NCI-H2171 treated with DMSO at 0.1 percent for 48 hours (cell line): ENCODE measurements around the gene NTN1.
"Not testable (repeated sequence)": the region's sequence is repeated elsewhere in the genome, so short reads cannot be mapped to it uniquely, and the experiment has no call there.

Experiments
- DNase-seq: peaks from one replicate; lab custom pipeline; 2025; lab: John Stamatoyannopoulos, UW

NTN1 gene

DNA sequence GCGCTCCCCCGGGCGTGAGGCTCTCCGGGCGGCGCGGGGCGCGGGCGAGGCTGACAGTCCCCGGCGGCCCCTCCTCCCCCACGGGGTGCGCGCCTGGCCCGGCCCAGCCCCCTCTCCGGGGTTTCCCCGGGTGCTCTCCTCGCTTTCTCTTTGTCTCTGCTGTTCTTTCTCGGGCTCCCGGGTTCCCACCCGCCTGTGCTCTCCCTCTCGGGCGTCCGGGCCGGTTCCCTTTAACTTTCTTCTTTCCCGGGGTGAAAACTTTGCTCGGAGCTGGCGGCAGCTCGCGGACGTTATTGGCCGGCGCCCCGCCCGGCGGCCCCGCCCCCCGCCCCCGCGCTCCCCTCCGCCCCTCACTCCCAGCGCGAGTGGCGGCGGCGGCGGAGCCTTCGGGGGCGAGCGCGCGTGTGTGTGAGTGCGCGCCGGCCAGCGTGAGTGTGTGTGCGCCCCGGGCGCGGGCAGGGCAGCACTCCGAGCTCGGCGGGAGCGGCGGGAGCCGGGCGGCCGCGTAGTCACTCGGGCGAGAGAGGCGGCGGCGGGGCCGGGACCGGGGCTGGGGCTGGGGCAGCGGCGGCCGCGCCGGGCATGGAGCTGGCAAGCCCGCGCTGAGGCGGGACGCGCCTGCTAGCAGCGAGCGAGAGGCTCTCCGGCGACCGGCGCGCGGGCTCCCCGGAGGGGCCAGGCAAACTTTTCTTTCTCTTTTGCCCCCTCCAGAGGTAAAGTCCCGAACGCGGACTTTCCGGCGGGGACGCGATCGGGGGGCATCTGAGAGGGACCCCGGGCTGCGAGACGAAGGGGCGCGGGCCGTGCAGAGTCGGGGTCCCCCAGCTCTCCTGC is at the start of gene NTN1:
Gene NTN1 (plus strand): TSS at position 353 of the 834 bp plus-strand sequence. CDS start 864 bp downstream, outside the sequence.
- no peak for DNase-seq

DNA sequence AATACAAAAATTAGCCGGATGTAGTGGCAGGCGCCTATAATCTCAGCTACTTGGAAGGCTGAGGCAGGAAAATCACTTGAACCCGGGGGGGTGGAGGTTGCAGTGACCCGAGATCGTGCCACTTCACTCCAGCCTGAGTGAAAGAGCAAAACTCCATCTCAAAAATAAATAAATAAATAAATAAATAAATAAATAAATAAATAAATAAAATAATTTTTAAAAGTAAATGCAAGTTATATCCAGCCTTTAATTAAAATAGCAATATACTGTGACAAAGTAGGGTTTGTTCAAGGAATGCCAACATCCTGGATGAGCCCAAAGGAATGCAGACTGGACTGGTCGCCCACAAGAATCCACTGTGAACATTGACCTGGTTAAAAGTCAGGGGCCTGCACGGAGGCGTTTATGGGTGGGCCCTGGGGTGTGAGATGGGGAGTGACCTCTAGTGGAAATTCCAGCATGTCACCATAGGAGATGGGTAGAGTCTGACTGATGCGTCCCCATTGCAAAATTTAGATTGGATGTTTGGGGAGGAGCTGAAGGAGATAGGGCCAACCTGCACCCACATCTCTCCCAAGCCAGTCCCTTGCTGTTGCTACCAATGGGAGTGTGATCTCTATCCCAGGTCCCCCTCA is 46.1 kb upstream of the NTN1 start:
- DNase-seq = no peak

DNA sequence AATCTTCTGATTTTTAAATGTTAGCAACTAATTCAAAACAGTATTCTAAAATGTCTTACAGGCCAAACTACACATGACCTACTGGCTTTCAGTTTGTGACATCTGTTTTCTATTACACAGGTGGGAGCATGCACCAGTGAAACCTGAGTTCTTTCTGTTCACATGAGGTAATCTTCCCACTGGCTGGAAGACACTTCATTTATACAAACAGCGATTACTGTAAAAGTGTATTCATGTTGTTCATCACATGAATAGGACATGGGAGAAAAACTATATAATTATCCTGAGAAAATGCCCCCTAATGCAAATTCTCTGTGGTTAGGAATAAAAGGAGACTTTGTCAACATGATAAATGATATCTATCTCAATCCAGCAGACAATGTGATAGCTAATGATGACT is 44.7 kb upstream of the NTN1 start:
- no peak for DNase-seq

DNA sequence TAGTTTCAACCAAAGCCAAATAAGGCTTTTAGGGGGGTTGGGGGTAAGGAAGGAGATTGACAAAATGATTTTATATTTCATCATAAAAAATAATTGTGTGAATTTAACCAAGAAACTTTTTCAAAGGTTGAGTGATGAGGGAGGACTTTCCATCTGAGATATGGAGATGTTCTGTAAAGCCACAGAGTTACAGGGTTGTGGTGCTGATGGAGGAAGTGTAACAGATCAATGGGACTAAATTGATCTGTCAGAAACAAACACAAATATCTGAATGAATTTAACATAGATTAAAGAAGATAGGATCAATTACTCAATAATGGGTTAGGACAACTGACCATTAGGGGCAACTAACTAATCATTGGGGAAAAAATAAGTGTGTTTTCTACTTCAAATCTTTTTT is 41.6 kb upstream of the NTN1 start:
- no peak for DNase-seq

DNA sequence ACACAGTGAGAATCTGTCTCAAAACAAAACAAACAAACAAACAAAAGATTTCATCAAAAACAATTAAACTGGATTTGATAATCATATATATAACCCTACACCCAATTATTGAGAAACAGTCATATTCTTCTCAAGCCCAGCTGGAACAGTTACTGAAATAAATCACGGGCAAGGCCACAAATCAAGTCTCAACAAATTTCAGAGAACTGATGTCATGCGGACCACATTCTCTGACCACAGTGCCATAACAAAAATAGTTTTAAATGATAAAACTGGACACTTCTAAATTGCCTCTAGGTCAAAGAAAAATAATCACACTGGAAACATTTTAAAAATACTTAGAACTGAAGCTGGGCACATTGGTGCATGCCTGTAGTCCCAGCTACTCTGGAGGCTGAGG is 39.9 kb upstream of the NTN1 start:
- no peak for DNase-seq

DNA sequence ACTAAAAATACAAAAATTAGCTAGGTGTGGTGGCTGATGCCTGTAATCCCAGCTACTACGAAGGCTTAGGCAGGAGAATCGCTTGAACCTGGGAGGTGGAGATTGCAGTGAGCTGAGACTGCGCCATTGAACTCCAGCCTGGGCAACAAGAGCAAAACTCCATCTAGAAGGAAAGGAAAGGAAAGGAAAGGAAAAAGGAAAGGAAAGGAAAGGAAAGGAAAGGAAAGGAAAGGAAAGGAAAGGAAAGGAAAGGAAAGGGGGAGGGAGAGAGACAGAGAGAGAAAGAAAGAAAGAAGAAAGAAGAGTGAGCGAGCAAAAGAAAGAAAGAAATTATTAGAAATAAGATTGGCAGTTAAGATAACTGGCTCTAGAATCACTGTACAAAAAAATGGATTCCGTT is 37.1 kb upstream of the NTN1 start:
- DNase-seq = not testable (repeated sequence)

DNA sequence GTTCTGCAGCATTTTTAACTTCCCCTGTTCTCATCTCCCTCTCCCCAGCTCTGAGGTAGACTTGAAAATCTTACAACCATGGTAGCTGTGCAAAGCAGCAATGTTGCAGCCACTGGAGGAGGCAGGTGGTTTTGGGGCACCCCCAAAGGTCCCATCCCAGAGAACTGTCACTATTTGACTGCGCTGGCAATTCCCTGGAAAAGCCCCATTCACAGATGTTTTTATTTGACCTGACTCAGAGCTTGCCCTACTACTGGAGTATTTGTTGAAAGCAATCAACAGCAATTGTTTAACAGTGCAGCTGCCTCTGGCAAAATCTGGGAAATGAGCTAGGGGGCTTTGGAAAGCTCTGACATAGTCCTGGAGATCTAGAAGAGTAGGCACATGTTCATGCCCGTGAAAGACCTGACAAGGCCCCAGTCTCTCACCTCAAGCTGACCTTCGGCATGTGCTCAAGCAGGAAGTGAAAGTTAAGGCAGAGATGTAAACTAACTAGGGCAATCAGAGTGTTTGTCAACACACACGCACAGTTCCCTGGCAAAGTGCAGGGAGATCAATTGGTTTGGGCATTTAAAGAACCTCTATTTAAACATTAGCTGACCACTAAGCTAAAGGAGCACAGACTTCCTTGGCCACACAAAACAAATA is 36.1 kb upstream of the NTN1 start:
- no peak for DNase-seq

DNA sequence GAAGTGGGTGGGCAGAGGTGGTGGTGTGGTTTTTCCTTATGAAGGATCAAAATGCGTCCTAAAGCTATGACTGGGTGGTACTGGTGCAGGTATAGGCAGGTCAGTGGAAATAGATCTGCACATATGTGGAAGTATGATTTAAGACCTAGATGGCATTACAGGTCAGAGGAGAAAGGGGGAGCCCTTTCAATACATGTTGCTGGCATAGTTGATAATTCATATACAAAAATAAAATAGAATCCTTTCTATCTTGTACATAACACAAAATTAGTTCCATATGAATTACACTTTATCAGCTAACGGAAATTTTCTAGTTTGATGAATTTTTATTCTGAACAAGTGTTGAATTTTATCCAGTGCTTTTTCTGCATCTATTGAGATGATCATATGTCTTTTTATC is 35.0 kb upstream of the NTN1 start:
- no peak for DNase-seq

DNA sequence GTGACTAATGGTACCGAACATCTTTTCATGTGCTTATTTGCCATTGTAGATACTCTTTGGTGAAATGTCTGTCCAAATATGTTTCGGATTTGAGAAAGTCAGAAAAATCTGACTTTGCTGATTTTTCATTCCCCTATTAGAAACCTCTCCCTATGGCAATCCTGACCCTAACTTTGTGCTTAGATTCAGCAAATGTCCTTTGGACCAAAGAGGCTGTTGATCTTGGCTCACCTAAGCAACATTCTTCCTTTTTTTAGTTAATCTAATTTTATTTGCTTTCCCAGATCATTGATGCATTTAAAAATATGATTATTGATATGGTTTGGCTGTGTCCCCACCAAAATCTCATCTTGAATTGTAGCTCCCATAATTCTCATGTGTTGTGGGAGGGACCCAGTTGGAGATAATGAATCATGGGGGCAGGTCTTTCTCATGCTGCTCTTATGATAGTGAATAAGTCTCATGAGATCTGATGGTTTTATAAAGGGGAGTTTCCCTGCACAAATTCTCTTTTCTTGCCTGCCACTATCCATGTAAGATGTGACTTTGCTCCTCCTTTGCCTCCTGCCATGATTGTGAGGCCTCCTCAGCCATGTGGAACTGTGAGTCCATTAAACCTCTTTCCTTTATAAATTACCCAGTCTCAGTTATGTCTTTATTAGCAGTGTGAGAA is 32.9 kb upstream of the NTN1 start:
- not testable (repeated sequence) for DNase-seq

DNA sequence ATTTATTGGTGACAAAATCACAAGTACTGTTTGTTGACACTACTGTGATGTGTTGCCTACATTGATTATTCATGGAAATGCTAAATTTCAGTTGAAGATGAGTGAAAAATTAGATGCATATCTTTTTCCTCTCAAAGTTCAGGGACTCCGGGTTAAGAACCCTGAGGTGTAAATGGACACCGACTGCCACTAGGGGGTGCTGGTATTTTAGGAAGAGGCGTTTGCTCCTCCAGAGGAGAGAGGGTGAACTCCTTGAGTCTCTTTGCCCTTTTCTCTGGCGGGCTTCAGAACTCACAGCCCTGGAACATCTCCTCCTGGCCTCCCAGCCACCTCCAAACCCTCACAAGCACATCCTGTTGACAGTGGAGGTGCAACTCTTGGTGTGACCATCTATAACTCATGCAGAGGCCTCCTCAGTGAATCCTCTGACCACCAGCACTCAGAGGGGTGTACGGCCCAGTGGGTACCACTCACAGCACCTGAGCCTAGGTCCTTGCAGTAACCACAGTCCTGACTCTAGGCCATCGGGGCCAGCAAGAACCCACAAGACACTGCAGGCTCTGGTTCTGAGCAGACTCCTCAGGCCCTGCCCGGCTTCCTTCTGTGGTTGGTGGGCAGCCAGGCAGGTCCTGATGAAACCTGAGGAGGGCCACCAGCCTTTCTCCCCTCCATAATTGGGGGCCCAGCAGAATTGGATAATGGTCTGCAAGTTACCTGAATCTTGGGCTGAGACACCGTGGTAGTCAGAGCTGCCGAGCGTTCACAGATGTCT is 29.6 kb upstream of the NTN1 start:
- DNase-seq = no peak

DNA sequence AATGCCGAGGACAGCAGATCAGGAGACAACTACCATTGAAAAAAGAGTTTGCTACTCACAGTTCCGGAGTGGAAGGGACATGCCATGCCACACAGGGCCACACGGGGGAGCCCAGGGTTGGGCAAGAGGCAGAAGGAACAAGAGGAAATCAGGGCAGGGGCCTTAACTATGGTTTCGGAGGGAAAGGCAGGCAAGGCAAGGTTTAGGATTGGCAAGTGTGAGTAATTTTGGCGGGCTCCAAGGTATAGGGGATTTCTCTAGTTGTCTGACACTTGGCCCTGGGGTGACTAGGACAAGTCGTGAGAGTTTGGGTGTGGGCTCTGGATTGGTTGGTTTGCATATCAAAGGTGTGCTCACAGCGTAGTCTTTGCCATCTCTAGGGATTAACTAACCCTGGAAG is 27.0 kb upstream of the NTN1 start:
- no peak for DNase-seq

DNA sequence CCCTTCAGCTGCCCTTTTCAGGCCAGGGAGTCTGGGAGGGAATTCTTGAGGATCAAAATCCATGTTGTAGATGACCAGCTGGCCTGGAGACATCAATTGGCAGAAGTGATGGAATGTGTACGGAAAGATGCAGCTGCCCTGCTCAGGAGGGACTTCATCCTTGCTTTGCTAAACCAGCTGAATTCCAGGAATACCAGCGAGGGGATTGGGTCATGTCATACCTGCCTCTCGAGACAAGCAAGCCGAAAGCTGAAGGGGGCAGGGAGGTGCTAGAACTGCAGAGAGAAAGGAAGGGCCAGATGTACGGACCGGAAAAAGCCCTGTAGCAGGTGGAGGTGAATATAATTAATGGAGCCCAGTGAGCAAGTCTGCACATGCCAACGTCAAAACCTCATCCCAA is 25.6 kb upstream of the NTN1 start:
- DNase-seq = no peak

DNA sequence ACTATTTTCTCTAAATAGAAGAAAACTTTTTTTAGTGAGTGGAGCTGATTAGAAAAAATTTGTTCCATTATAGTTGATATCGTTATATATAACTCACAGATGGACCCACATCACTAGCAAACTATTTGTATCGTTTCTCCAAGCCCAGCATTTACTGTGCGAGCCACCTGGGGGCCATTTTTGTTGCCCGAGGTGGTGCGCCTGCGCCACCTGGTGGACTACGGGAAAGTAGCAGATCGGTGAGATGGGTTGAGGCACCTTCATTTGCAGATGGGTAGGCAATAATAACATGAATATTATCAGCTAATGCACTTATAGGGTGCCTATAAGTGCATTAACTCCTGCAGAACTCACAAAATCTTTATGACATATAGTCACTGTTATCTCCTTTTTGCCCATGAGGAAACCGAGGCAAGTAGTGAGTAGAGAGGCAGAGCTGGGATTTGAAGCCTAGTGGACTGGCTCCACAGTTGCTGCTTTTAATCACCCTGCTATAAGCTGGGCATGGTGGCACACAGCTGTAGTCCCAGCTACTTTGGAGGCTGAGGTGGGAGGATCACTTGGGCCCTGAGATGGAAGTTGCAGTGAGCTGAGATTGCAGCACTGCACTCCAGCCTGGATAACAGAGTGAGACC is 23.2 kb upstream of the NTN1 start:
- DNase-seq = peak; percentile 37

DNA sequence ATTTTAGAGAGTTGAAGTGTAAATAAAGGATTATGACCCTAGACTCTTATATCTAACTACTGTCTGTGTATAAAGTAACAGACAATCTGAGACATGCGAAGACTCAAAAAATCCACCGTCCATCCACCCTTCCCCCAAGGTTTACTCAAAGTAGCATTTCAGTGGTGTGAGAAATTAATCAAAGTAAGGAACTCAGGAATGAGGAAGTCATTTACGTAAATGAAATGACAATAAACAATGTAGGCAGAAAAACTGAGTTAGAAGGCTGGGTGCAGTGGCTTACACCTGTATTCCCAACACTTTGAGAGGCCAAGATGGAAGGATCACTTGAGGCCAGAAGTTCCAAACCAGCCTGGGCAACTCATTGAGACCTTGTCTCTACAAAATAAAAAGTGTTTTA is 19.8 kb upstream of the NTN1 start:
- no peak for DNase-seq

DNA sequence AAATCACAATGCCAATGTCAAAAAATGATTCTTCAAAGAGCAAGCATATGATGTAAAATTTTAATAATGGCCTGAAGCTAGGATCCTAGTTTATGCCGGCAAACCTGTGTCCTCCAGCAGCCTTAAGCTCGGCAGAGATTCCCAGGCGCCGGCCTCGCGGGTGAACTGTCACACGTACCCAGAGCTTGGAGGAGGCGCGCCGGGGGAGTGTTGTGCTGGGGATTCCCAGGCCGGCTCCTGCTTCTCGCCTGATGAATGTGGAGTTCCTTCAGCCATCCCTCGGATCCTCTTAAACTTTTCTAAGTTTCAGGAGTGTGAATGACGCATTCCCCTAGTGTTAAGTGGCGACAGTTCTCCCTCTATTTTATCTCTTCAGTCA is 19.1 kb upstream of the NTN1 start:
- DNase-seq = no peak

DNA sequence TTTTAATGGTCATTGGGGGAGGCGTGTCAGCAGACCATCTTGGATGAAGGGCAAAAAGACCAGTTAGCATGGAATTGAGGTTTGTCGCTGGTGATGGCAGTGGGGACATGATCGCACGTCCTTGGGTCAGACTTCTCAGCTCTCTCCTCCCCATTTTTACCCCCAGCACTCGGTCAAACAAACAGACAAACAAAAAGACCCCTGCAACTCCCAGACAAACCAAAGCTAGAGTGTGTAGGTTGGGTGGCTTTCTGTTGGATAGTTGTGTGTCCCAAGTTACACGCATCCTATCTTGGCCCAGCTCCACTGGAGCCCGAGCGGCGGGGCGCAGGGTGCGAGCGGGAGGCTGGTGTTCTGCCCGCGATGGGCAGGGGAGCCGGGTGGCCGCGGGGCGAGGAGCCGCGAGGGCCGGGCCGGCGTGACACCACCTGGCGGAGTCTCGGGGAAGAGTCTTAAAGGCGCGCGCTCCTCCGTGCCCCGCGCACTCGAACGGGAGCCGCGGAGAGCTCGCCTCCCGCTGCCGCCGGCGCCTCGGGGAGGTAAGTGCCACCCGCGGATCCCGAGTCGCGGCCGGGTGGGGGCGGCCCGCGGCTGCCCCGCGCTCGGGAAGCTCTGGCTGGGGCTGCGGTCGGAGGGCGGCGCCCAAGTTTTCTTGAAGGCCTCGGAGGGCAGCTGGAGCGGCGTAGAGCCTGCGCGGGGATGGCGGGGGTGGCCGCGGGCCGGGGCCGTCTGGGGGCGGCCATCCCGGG is 18.5 kb upstream of the NTN1 start:
- no peak for DNase-seq

DNA sequence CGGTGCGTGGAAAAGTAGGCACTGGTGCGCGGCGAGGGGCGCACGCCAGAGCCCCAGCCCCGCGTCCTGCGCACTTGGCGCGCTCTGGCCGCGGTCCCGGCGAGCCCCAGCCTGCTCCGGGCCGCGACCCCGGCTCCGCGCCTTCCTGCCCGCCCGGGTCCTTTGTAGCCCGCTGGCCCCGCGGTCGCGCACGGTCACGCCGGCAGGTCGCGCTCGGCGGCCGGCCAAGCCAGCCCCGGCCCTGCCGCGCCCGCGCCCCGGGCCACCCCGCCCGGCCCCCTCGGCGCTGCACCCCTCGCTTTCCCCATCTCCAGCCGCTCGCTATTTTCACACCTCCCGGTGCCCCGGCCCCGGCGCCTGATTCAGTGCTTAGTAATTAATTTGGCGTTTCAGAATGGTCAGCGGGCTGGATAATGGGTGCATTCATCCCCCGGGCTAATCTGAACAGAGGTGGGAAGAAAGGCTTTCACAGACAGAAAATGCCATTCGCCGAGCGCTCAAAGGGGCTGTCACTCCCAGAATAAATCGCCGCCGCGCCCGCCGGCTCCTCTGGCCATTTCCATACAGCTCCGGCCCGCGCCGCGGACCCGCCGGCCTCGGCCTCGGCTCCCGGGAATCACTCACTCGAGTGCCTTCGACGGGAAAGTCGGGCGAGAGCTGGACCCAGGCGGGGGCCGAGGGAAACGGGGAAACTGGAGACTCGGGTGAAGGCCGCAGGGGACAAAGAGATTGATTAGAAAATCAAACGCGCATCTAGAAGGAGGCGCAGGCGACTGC is 17.8 kb upstream of the NTN1 start:
- no peak for DNase-seq

DNA sequence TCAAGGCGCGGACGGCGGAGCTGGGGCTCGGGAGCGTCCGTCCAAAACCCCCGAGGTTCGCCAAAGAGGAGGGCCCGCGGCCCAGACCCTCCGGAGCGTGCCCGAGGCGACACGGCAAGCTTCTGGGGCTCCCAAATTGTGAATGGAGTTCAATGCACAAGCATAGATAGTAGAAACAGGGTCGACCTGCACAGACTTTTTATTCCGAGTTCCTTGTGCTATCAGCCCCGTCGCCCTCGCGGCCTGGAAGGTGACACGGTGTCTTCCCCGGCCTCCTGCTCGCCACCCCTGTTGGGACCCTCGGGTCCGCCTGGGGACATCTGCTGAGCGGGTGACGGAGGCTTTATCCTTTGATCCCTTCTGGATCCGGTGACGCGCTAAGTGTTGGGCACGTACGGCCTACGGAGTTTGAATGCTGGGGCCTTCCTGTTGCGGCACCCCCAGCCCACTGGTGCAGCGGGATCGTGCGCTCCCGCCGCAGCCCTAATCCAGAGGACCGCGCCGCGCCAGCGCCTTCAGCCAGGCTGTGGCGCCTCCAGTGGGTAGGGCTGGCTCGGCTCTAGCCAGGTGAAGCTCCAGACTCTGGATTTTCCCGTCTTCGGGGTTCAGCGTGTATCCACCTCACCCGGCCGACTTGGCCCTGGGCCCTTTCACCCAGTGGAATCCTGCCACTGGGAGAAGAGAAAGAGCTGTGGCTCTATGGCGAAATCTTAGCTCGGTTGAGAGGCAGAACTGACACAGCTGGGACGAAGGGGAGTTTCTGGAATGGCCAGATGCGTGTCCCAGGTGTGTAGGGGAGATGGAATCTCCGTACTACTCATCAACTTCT is 17.0 kb upstream of the NTN1 start:
- DNase-seq = no peak

DNA sequence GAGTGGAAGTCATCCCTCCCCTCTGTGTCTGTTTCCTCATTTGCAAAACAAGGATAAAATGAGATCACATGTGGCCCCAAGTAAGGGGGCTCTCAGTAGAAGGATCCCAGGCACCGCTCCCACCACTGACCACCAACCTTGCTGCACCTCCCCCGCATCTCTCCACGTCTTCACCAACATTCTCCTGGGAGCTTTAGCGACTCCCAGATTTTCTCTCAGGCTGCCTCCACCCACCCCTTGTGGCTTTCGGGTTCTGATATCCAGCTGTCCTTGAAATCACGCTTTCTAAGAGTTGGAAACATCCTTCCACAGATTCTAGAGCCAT is 16.4 kb upstream of the NTN1 start:
- no peak for DNase-seq
